Activated CD4-positive, alpha-beta T cell treated with anti-CD3 and anti-CD28 coated beads for 36 hours (primary cell): ENCODE measurements around the gene ADCY9. TPM values are rescaled to one million over a fixed set of nuclear protein-coding genes. Genes with fewer than 3 reads are reported as not detected.

Experiments
- ATAC-seq: fragments of 200-7000 bp; cut with Tn5 transposase; one replicate; pipeline ENCODE4 v1.10.0; 2021; ENCODE audit warnings: mild to moderate bottlenecking, moderate library complexity
- CTCF ChIA-PET: fragments of 350-600 bp; sonication (Branson Sonifier 250); formaldehyde crosslinking; loops from one replicate; lab custom pipeline; 2021; ENCODE audit warnings: antibody characterized with exemption; lab: Charles Lee
- POLR2A ChIA-PET: fragments of 350-600 bp; sonication (Branson Sonifier 250); formaldehyde crosslinking; loops from one replicate; lab custom pipeline; 2021; ENCODE audit warnings: antibody characterized with exemption, inconsistent platforms; lab: Charles Lee
- DNase-seq: peaks from one replicate; pipeline ENCODE4 v3.0.0-alpha.2; 2020
- H3K27ac Mint-ChIP-seq: one replicate; pipeline ENCODE4 v1.8.0; 2021; ENCODE audit warnings: mixed read lengths
- H3K27me3 Mint-ChIP-seq: one replicate; pipeline ENCODE4 v1.8.0; 2021; ENCODE audit warnings: mixed read lengths
- H3K36me3 Mint-ChIP-seq: one replicate; pipeline ENCODE4 v1.8.0; 2021; ENCODE audit warnings: low read depth, mixed read lengths
- H3K4me1 Mint-ChIP-seq: one replicate; pipeline ENCODE4 v1.8.0; 2021; ENCODE audit warnings: mixed read lengths
- H3K4me3 Mint-ChIP-seq: one replicate; pipeline ENCODE4 v1.8.0; 2021; ENCODE audit warnings: mild to moderate bottlenecking, moderate library complexity, mixed read lengths
- H3K9me3 Mint-ChIP-seq: one replicate; pipeline ENCODE4 v1.8.0; 2021; ENCODE audit warnings: low read depth, mixed read lengths
- intact Hi-C, 2 experiments: fragments of 100-400 bp; cut with DNase I in 1 of 2; cut with micrococcal nuclease in 1 of 2; formaldehyde crosslinking; loops; one replicate each; pipeline versions ENCODE4 v1.14.2 to v1.15.1; 2022 to 2024; cut with DNase I, micrococcal nuclease
- total RNA-seq, 2 experiments: library from RNA; stranded (reverse); gene quantifications; one replicate each; pipeline ENCODE4 v1.2.3, GENCODE V29; 2021

Gene ADCY9
- total RNA-seq, 2 experiments from 2014 or later, result 5.3 to 6.2 TPM

DNA sequence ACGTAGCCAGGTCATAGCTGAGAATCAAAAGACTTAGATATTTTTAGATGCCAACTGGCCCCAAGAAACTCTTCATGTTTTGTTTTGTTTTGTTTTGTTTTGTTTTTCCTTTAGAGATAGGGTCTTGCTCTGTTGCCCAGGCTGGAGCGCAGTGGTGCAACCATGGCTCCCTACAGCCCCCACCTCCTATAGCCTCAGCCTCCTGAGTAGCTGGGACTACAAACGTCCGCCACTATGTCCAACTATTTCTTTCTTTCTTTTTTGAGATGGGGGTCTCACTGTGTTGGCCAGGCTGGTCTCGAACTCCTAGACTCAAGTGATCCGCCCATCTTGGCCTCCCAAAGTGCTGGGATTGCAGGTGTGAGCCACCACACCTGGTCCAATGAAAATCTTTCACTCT lies 107.1 kb downstream of the ADCY9 start:
- ATAC-seq (no peak), DNase-seq (no peak)
- intact Hi-C loops, result no loop called here
- POLR2A ChIA-PET, result interaction anchor here (0.6 kb wide), 1 partner anchor 75 kb away, joined by 3 read pairs; no protein-coding TSS in a partner anchor
- CTCF ChIA-PET, result no interaction called here
- Mint-ChIP-seq H3K36me3 (no peaks in the 10 kb centered on the region), H3K27ac (no peak overlapping the region), H3K4me3 (no peak overlapping the region), H3K4me1 (no peaks in the 10 kb centered on the region), H3K9me3 (no peaks in the 10 kb centered on the region), H3K27me3 (no peaks in the 10 kb centered on the region)

GRCh38 chr16:4008116-4008515 lies 108.1 kb downstream of the ADCY9 start:
- no peaks in the 10 kb centered on the region for H3K9me3 Mint-ChIP-seq
- H3K27ac Mint-ChIP-seq, result no peak overlapping the region
- ChIA-PET POLR2A (interaction anchor here (0.6 kb wide), 1 partner anchor 1785 kb away, joined by 7 read pairs; no protein-coding TSS in a partner anchor), CTCF (no interaction called here)
- no peak overlapping the region for H3K4me3 Mint-ChIP-seq
- ATAC-seq (no peak), DNase-seq (no peak)
- H3K36me3 Mint-ChIP-seq, result no peaks in the 10 kb centered on the region
- no peaks in the 10 kb centered on the region for H3K27me3 Mint-ChIP-seq
- no peaks in the 10 kb centered on the region for H3K4me1 Mint-ChIP-seq
- intact Hi-C loops, result no loop called here

DNA sequence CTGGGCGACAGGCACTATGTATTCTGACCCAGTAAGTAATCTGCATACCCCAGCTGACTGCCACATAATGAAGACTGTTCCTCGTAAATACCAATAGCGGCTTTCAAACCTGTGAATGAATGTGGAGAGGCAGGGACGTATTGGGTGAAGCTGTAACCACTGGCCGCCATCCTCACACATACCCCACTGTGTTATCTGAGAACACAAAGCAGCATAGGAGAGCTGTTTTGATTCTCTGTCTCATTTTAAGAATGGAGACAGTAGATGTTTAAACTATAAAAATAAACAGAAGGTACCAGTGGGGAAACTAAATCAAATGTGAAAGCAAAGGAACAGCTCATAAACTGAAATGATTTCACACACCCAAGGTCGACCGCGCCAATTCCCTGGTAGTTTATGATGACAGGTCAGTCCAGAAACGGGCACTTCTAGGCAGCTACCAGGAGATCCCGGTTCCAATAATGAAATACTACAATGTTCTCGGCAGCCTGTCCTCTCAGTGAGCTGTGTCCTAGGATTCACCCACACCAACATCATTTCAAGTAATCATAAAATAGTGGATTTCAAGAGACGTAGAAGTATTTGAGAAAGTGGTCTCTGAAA lies 109.7 kb downstream of the ADCY9 start:
- Mint-ChIP-seq H3K27me3 (no peaks in the 10 kb centered on the region), H3K27ac (no peak overlapping the region), H3K4me3 (no peak overlapping the region), H3K4me1 (no peaks in the 10 kb centered on the region), H3K9me3 (no peaks in the 10 kb centered on the region), H3K36me3 (no peaks in the 10 kb centered on the region)
- ATAC-seq (no peak), DNase-seq (no peak)
- POLR2A ChIA-PET, result no interaction called here
- CTCF ChIA-PET, result interaction anchor here (0.8 kb wide), 1 partner anchor 109 kb away, joined by 4 read pairs; no protein-coding TSS in a partner anchor
- intact Hi-C loops, result no loop called here

GRCh38 chr16:4005731-4006130 lies 110.5 kb downstream of the ADCY9 start:
- Mint-ChIP-seq H3K27ac (no peak overlapping the region), H3K36me3 (no peaks in the 10 kb centered on the region), H3K9me3 (no peaks in the 10 kb centered on the region), H3K4me1 (no peaks in the 10 kb centered on the region), H3K27me3 (no peaks in the 10 kb centered on the region), H3K4me3 (no peak overlapping the region)
- intact Hi-C loops, result no loop called here
- DNase-seq (no peak), ATAC-seq (no peak)
- POLR2A ChIA-PET, result no interaction called here
- CTCF ChIA-PET, result interaction anchor here (0.8 kb wide), 1 partner anchor 109 kb away, joined by 4 read pairs; no protein-coding TSS in a partner anchor

GRCh38 chr16:4005281-4005680 lies 111.0 kb downstream of the ADCY9 start:
- Mint-ChIP-seq H3K27ac (no peak overlapping the region), H3K4me1 (peaks cover 3% of the 10 kb centered on the region), H3K27me3 (no peaks in the 10 kb centered on the region), H3K9me3 (no peaks in the 10 kb centered on the region), H3K4me3 (no peak overlapping the region), H3K36me3 (no peaks in the 10 kb centered on the region)
- DNase-seq (no peak), ATAC-seq (no peak)
- ChIA-PET CTCF (no interaction called here), POLR2A (no interaction called here)
- intact Hi-C loops, result no loop called here

GRCh38 chr16:4004206-4004605 lies 112.0 kb downstream of the ADCY9 start:
- no peaks in the 10 kb centered on the region for H3K27me3 Mint-ChIP-seq
- intact Hi-C loops, result no loop called here

DNA sequence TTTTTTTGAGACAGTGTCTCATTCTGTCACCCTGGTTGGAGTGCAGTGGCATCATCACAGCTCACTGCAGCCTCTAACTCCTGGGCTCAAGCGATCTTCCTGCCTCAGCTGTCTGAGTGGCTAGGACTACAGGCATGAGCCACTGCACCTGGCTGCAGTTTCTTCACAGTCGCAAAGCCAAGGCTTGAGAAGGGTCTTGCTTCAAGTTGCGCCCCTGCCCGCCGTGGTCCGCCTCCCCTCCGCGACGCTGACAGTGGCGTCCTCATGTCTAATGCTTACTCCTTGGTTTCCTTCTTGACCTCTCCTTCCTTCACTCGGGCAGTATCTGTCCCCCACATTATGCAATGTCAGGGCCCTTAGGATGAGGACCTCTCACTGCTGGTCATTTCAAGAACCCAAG lies 112.7 kb downstream of the ADCY9 start:
- H3K27ac Mint-ChIP-seq, result no peak overlapping the region
- no peaks in the 10 kb centered on the region for H3K36me3 Mint-ChIP-seq
- CTCF ChIA-PET, result no interaction called here
- POLR2A ChIA-PET, result no interaction called here
- intact Hi-C loops, result no loop called here
- H3K9me3 Mint-ChIP-seq, result no peaks in the 10 kb centered on the region
- H3K4me1 Mint-ChIP-seq, result peaks cover 13% of the 10 kb centered on the region
- no peaks in the 10 kb centered on the region for H3K27me3 Mint-ChIP-seq
- ATAC-seq (no peak), DNase-seq (no peak)
- no peak overlapping the region for H3K4me3 Mint-ChIP-seq

More at GRCh38 chr16:4004206-4004605, 112.0 kb downstream of the ADCY9 start:
- ChIA-PET POLR2A (no interaction called here), CTCF (no interaction called here)
- Mint-ChIP-seq H3K36me3 (no peaks in the 10 kb centered on the region), H3K4me1 (peaks cover 13% of the 10 kb centered on the region), H3K9me3 (no peaks in the 10 kb centered on the region), H3K4me3 (no peak overlapping the region), H3K27ac (no peak overlapping the region)
- DNase-seq, result no peak
- ATAC-seq, result no peak

GRCh38 chr16:4003166-4003565 lies 113.1 kb downstream of the ADCY9 start:
- ChIA-PET CTCF (no interaction called here), POLR2A (no interaction called here)
- H3K27ac Mint-ChIP-seq, result no peak overlapping the region
- no peak for ATAC-seq
- no peak for DNase-seq
- H3K4me1 Mint-ChIP-seq, result peaks cover 13% of the 10 kb centered on the region
- no peaks in the 10 kb centered on the region for H3K9me3 Mint-ChIP-seq
- H3K27me3 Mint-ChIP-seq, result no peaks in the 10 kb centered on the region
- no peaks in the 10 kb centered on the region for H3K36me3 Mint-ChIP-seq
- intact Hi-C loops, result no loop called here
- H3K4me3 Mint-ChIP-seq, result no peak overlapping the region

DNA sequence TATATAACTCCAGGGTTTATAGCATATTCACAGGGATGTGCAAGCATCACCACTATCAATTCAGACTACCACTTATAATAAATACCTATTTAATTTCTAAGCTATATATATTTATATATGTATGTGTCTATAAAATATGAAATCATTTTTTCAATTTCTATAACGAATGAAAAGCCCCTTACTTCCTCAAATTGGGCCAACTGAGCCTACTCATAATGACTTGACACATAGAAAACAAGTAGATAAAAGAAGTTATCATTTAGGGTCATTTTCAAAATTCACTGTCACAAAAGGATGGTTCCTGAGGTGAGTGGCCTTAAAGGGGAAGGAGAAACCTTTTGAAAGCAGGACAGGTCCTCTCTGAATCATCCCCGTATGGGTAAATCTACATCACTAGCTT lies 114.1 kb downstream of the ADCY9 start:
- H3K9me3 Mint-ChIP-seq, result no peaks in the 10 kb centered on the region
- no peak for DNase-seq
- no peak for ATAC-seq
- no peak overlapping the region for H3K4me3 Mint-ChIP-seq
- no peaks in the 10 kb centered on the region for H3K27me3 Mint-ChIP-seq
- intact Hi-C loops, result no loop called here
- H3K36me3 Mint-ChIP-seq, result no peaks in the 10 kb centered on the region
- H3K27ac Mint-ChIP-seq, result no peak overlapping the region
- CTCF ChIA-PET, result no interaction called here
- POLR2A ChIA-PET, result no interaction called here
- H3K4me1 Mint-ChIP-seq, result peaks cover 13% of the 10 kb centered on the region

DNA sequence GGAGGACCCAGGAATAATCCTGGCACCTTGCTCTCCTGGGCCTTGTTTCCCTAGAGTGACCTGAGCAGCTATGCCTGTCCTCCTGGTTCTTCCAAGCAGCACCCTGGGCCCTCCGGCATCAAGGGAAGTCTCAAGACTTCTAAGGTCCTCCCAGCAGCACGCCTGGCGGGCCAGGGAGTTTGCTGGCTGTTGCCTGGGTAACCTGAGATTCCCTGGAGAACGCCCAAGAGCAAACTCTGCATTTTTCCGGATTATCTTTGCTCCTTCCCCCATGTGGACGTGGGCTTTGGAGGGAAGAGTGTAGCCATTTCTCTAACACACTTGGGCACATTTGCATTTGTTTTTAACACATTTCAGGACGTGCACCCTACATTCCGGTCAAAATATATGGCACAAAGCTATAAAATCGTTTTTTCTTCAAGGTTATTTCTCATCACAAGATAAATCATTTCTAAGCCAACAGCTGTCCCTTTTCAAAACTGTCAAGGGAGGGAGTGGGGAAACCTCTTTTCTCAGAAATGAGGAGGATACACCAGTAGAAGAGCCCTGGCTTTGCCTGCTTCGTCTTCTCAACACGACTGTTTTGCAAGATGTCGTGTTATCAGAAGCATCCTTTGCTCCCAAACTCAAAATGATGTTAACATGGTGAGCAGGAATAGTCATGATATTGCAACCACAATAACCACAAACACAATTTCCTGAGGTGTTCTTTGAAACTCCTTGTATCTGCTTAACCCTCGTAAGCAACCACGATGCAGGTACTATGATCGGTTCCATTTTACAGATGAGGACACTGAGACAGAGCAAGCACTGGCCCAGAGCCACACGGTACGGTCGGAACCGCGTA lies 116.5 kb downstream of the ADCY9 start:
- intact Hi-C loops, result loop anchor here in 1 of 2 experiments (10.0 kb wide), 1 partner anchor 405 kb away; no protein-coding TSS in a partner anchor
- POLR2A ChIA-PET, result no interaction called here
- H3K27me3 Mint-ChIP-seq, result no peaks in the 10 kb centered on the region
- H3K27ac Mint-ChIP-seq, result no peak overlapping the region
- CTCF ChIA-PET, result interaction anchor here (0.6 to 2.0 kb wide), 2 partner anchors 135 to 254 kb away, joined by 4 to 5 read pairs; no protein-coding TSS in a partner anchor
- DNase-seq, result no peak
- H3K4me1 Mint-ChIP-seq, result peaks cover 13% of the 10 kb centered on the region
- H3K4me3 Mint-ChIP-seq, result no peak overlapping the region
- ATAC-seq, result peak; percentile 36
- no peaks in the 10 kb centered on the region for H3K36me3 Mint-ChIP-seq
- no peaks in the 10 kb centered on the region for H3K9me3 Mint-ChIP-seq

DNA sequence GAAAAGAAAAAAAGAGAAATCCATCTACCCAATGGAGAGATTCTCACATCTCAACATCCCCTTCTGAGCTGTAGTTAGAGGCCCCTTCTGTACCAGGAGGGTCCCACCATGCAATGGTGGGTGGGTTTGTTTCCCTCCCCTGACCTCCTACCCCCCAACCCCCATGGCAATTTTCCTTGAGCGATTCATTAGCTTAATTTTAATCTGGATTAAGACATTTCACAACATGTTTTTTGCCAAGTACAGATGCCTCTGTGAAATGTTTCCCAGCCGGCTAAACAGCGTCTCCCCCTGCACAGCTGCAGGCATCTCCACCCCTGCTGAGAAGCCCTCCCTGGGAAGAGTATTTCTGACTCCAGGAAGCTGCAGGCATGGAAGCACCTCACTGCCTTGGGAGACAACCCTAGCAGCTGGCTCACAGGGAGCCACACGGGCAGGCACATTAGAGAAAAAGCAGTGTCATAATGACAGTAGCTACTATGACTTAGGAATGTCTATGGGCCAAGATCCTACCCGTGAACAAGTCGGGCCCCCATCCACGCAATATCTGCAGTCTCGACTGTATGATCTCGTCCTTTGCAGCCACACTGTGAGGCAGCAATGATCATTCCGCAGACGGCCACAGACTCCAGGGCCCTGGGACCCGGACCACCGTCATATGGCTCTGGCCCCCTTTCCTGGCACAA lies 117.3 kb downstream of the ADCY9 start:
- POLR2A ChIA-PET, result no interaction called here

More for the DNA sequence above, 117.3 kb downstream of the ADCY9 start:
- ATAC-seq (no peak), DNase-seq (no peak)
- intact Hi-C loops, result loop anchor here in 1 of 2 experiments (10.0 kb wide), 1 partner anchor 406 kb away; no protein-coding TSS in a partner anchor
- CTCF ChIA-PET, result interaction anchor here (0.6 to 2.0 kb wide), 3 partner anchors 9 to 255 kb away, joined by 3 to 5 read pairs (median 4); no protein-coding TSS in a partner anchor
- Mint-ChIP-seq H3K4me1 (peaks cover 13% of the 10 kb centered on the region), H3K9me3 (no peaks in the 10 kb centered on the region), H3K27ac (no peak overlapping the region), H3K36me3 (no peaks in the 10 kb centered on the region), H3K27me3 (no peaks in the 10 kb centered on the region), H3K4me3 (no peak overlapping the region)
